GM21367 (cell line): Measurements from ENCODE around the gene DNMBP.
"Not testable (repeated sequence)": the region's sequence is repeated elsewhere in the genome, so short reads cannot be mapped to it uniquely, and the experiment has no call there.

Experiments
- ATAC-seq: cut with Tn5 transposase; IDR thresholded peaks from one replicate; pipeline ENCODE4 v1.9.1; 2021; ENCODE audit not compliant: unreplicated experiment

Gene DNMBP

DNA sequence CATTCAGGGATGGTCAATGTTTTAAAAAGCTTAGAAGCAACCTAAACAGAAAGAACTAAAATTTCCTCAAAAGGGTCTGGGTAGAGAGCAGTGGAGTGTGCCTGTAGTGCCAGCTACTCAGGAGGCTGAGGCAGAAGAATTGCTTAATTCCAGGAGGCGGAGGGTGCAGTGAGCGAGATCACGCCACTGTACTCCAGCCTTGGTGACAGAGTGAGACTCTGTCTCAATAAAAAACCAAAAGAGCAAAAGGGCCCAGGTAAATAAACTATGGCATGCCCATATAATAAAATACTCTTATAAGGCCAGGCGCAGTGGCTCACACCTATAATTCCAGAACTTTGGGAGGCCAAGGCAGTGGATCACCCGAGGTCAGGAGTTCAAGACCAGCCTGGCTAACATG lies 93.0 kb downstream of the DNMBP start:
- no peak for ATAC-seq

DNA sequence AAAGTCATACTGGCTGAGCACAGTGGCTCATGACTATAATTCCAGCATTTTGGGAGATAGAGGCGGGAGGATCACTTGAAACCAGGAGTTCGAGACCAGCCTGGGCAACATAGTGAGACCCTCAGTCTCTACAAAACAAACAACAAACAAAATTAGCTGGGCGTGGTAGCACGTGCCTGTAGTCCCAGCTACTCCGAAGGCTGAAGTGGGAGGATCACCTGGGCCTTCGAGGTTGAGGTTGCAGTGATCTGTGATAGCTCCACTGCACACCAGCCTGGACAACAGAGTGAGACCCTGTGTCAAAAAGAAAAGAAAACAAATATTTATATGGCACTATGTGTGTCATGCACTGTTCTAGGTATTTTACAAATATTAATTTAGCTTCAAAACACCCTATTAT lies 94.3 kb downstream of the DNMBP start:
- no peak for ATAC-seq

DNA sequence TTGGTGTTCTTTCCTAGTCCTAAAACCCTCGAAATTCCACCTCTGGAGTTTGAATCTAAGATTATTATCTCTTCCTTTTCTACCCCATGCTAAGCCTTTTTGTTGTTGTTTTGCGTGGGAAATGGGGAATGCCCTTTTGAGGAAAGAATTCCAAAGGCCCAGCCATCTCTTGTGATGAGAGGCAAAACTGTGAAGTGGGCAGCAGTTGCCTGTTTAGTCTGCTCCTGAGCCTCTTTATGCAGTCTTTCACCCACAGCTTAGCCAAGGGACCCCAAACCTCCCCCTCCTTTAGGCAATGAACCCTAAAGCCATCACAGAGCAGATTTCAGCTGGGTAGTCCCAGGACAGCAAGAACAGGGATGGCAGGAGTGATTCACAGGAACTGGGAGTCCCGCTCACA lies 95.5 kb downstream of the DNMBP start:
- ATAC-seq: no peak

DNA sequence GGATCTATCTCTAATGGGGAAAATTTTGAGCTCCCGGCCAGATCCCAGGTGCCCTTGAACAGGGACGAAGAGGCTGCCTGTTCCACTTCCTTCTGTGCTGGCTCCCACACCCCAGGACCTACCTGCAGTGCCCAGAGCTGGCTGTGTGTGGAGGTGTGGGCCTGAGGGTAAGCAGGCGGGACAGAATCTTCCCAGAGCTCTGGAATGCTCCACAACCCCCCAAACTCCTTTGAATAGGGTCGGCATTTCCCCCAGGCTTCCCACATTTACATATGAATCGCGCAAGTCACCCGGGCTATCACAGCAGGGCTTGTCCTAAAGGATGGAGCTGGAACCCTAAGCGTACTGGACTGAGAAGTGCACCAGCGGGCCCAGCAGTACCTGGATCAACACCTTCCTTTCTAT lies 95.9 kb downstream of the DNMBP start:
- no peak for ATAC-seq

- no peak for ATAC-seq
These were observed 97.7 kb downstream of the DNMBP start for GRCh38 chr10:99912041-99912440.

- no peak for ATAC-seq
These were observed 101.2 kb downstream of the DNMBP start for GRCh38 chr10:99908512-99908911.

- no peak for ATAC-seq
These were observed 103.3 kb downstream of the DNMBP start for GRCh38 chr10:99906470-99906869.

DNA sequence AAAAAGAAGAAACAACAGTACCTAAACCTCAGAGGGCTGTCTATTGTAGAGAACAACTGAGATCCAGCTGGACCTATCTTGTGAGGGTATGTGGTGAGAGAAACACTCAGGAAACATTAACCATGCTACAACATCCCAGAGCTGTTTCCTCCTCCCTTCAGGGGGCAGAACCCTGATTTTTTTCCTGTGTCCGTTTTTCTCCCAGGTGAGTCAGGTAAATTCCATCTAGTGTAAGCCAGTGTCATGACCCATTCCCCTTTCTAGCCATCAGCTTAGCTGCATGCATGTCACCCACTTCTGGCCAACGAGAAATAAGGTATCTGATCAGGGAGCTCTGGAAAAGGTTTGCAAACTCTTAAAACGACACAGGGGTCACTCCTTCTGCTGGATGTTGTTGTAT lies 103.8 kb downstream of the DNMBP start:
- no peak for ATAC-seq

DNA sequence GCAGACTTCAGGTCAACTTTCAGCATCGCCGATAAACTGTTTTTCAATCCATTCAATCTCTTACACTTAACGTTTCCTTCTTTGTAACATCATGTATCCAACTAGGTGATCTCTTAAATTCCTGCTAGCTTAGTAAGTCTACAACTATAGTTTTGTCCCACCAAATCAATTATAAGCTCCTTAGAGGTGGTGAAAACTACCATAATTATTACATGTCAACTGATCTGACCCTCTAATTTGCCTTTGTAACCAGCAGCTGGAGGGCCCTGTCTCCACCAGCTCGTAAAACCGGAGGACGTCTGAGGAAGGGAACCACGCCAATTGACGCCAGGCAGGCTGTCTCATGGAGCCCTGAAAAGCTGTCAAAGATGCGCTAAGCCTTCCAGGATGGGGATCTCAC lies 113.9 kb downstream of the DNMBP start:
- ATAC-seq: no peak

DNA sequence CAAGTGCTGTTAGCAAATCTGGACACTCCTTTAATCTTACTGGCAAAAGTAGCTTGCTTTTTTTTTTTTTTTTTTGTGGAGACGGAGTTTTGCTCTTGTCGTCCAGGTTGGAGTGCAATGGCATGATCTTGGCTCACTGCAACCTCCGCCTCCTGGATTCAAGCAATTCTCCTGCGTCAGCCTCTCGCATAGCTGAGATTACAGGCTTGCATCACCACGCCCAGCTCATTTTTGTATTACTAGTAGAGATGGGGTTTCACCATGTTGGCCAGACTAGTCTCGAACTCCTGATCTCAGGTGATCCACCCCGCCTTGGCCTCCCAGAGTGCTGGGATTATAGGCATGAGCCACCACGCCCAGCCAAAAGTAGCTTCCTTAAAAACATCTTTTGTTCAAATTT lies 114.7 kb downstream of the DNMBP start:
- ATAC-seq: not testable (repeated sequence)

DNA sequence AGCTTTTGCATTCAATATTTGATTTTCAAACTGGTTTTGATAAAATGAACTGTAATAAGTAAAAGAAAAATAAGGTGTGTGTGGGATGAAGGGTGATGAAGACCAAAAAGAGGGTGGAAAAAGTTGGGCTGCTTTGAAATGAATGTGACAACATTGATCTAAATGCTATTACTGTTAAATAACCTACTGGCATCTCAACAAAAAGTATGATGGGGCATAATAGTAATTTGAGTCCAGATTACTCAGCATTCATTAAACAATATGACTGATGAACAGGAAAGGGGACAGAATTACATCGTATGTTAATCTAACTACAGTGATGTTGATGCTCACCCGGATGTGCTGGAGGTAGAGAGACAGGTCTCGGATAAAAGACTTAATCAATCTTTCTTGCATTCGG lies 115.1 kb downstream of the DNMBP start:
- no peak for ATAC-seq

GRCh38 chr10:99888622-99889021 lies 121.1 kb downstream of the DNMBP start:
- ATAC-seq: no peak

DNA sequence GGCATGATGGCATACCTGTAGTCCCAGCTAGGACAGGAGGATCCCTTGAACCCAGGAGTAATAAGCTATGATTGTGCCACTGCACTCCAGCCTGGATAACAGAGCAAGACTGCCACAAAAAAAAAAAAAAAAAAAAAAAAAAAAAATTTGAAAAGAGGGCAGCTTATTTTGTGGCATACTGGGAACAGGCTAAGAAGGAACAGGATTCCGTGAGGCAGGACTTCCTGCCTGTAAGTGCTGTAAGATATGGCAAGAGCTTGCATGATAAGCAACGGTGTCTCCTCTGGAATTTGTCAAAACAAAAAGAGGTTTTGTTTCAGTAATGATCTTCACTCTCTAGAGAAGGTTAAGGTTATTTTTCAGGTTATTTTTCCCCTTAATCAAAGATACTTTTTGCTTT lies 126.2 kb downstream of the DNMBP start:
- no peak for ATAC-seq

- no peak for ATAC-seq
These were observed 128.4 kb downstream of the DNMBP start for GRCh38 chr10:99881371-99881770.

DNA sequence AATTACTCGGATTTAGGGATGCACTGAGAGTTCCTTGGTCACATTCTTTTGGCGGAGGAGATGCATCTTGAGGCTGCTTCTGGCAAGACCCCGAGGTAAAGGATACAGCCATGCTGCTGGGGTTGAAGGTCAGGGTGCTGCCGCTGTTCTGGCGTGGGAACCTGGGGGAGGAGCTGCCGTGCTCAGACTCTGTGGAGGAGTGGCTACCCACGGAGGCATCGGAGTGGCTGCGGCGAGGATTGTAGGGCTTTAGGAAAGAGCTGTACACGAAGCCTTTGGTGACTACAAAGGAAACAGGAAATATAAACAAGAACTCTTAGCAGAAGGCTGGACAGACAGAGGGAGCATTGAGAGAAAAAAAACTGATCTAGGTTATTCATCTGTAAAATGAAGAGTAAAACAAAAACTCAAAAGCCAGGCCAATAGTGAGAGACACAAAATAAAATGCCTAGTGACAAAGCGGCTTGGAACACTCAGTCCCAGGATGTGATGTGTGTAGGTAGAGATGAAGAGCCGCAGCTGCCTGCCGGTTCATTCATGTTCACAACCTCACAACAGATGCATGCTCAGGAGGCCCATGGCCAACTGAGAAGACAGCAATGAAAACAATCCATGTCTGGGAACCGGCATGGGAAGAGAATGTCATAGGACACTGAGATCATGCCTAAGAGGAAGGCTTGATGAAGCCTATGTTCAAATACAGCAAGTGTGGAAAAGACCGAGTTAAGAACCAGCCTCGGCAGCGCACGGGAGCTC lies 129.5 kb downstream of the DNMBP start:
- no peak for ATAC-seq

DNA sequence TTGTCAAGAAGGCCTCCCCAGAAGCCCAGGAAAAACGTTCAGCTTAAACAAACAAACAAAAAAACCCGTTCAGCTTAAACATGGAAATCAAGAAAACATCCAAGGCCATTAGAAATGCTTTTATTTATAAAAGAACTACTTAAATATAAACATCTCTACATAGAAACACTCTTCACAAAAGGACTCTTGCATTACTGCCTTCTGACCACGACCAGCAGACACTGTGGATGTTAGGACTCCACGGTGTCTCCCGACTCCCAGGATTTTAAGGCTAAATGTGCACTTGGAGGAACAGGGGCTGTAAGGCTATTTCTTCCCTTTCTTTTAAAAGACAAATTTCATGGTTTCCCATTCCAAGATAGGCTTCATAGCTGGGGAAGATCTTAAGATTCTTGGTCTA lies 134.3 kb downstream of the DNMBP start:
- no peak for ATAC-seq

- no peak for ATAC-seq
These were observed 135.2 kb downstream of the DNMBP start for GRCh38 chr10:99874341-99875085.

DNA sequence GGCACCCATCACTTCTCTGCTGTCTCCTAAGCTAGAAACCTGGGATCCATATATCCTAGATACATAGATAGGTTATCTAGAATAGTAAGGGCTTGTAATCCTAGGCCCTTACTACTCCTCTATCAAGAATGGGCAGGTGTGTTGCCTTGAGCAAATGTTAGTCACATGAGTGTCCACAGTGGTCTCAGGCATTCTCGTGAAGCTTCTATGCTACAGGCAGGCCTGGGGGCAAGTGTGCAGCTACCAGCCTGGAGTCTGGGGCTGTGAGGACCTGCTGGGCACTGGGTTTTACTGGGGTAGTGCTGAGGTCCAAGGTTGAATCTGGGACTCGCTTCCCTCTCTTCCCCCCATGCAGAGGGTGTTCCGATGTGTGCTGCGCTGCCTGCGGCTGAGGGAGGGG lies 135.9 kb downstream of the DNMBP start:
- no peak for ATAC-seq

GRCh38 chr10:99872367-99873162 lies 137.2 kb downstream of the DNMBP start:
- no peak for ATAC-seq

GRCh38 chr10:99870123-99870730 lies 139.5 kb downstream of the DNMBP start:
- ATAC-seq: no peak

- no peak for ATAC-seq
These were observed 140.1 kb downstream of the DNMBP start for GRCh38 chr10:99869581-99870122.
